GM12878 (cell line): ENCODE data around the gene CACNA2D4. TPM values are rescaled to one million over a fixed set of nuclear protein-coding genes. Genes with fewer than 3 reads are reported as not detected.

Experiments
- ATAC-seq: fragments of 200-7000 bp; cut with Tn5 transposase; 3 replicates; pipeline ENCODE4 v1.9.1; 2020; ENCODE audit warnings: mild to moderate bottlenecking, moderate library complexity
- BruUV-seq: library from RNA; stranded (reverse); fragments of 400-500 nt; replicated peaks from 2 replicates; lab custom pipeline; 2021; lab: Mats Ljungman, UMichigan
- CTCF ChIA-PET: fragments of 300-600 bp; sonication (Branson Sonifier 250); formaldehyde crosslinking; extraction: SDS; loops from one replicate; lab custom pipeline; 2021; ENCODE audit warnings: inconsistent platforms; lab: Yijun Ruan, JAX
- POLR2A ChIA-PET: fragments of 350-600 bp; formaldehyde crosslinking; extraction: SDS; loops from one replicate; lab custom pipeline; 2021; ENCODE audit warnings: inconsistent platforms; lab: Charles Lee
- RAD21 ChIA-PET: fragments of 300-600 bp; sonication (Branson Sonifier 250); formaldehyde crosslinking; loops from one replicate; lab custom pipeline; 2023; ENCODE audit warnings: antibody characterized with exemption; ENCODE audit not compliant: unreplicated experiment; lab: Charles Lee
- SMC1A ChIA-PET: fragments of 300-600 bp; sonication (Branson Sonifier 250); formaldehyde crosslinking; loops from one replicate; lab custom pipeline; 2023; ENCODE audit not compliant: unreplicated experiment, uncharacterized antibody; lab: Charles Lee
- DNase-seq: peaks from one replicate; pipeline ENCODE4 v3.0.0-alpha.2; 2011; ENCODE audit warnings: low read depth, low spot score
- FAIRE-seq: peaks from 3 replicates; lab custom pipeline; 2011; peaks lifted over from hg19 to GRCh38; lab: Jason Lieb, UNC
- H2AFZ ChIP-seq: 2 replicates; pipeline ENCODE4 v1.6.0; 2011; ENCODE audit warnings: low read depth, low read length, control low read depth; ENCODE audit not compliant: control insufficient read depth
- H3K27ac ChIP-seq: 2 replicates; pipeline ENCODE4 v1.5.1; 2011; ENCODE audit warnings: control low read depth; ENCODE audit not compliant: control insufficient read depth, insufficient read depth
- H3K27me3 ChIP-seq, 2 experiments: replicated peaks in 1 of 2; 2 replicates each; pipeline versions ENCODE4 v1.6.0 to v1.6.1; 2011; ENCODE audit warnings: low read length in 1 of 2; ENCODE audit not compliant: control insufficient read depth in 2 of 2, insufficient read depth in 2 of 2
- H3K36me3 ChIP-seq, 2 experiments: 2 replicates each; pipeline ENCODE4 v1.5.1; 2011; ENCODE audit warnings: low read length in 1 of 2; ENCODE audit not compliant: control insufficient read depth in 2 of 2, insufficient read depth in 2 of 2
- H3K4me1 ChIP-seq: 2 replicates; pipeline ENCODE4 v1.6.1; 2011; ENCODE audit warnings: mild to moderate bottlenecking, low read length, moderate library complexity, mixed read lengths; ENCODE audit not compliant: control insufficient read depth, insufficient read depth
- H3K4me2 ChIP-seq: 2 replicates; pipeline ENCODE4 v1.6.0; 2011; ENCODE audit warnings: control low read depth; ENCODE audit not compliant: control insufficient read depth, insufficient read depth
- H3K4me3 ChIP-seq: fragments of 200-600 bp; sonication (generic); 2 replicates; pipeline ENCODE4 v1.5.1; 2016
- H3K79me2 ChIP-seq: 2 replicates; pipeline ENCODE4 v1.6.0; 2011; ENCODE audit warnings: low read length; ENCODE audit not compliant: control insufficient read depth, insufficient read depth
- H3K9ac ChIP-seq: 2 replicates; pipeline ENCODE4 v1.8.0; 2011; ENCODE audit warnings: low read length, control low read depth, mixed read lengths; ENCODE audit not compliant: control insufficient read depth, insufficient read depth
- H3K9me3 ChIP-seq: replicated peaks from 3 replicates; pipeline ENCODE4 v1.5.1; 2011; ENCODE audit warnings: mild to moderate bottlenecking, low read length; ENCODE audit not compliant: control insufficient read depth, insufficient read depth
- H4K20me1 ChIP-seq: 2 replicates; pipeline ENCODE4 v1.6.0; 2011; ENCODE audit not compliant: control insufficient read depth, insufficient read depth
- BHLHE40 ChIP-seq, 2 experiments: fragments of 450-650 bp in 1 of 2; IDR thresholded peaks; 2 replicates each; pipeline ENCODE4 v1.6.1; 2011 to 2017; ENCODE audit warnings: low read depth in 2 of 2, borderline replicate concordance in 1 of 2, improper control_type of control experiment in 1 of 2, low read length in 1 of 2, mild to moderate bottlenecking in 1 of 2
- CHD4 ChIP-seq: fragments of 200-600 bp; sonication (generic); IDR thresholded peaks from 2 replicates; pipeline ENCODE4 v1.6.1; 2016; ENCODE audit warnings: mild to moderate bottlenecking
- EED ChIP-seq: sonication (generic); IDR thresholded peaks from 2 replicates; pipeline ENCODE4 v1.6.1; 2016; ENCODE audit warnings: antibody characterized with exemption, low read depth
- GATAD2B ChIP-seq: fragments of 450-650 bp; conservative IDR thresholded peaks from 2 replicates; pipeline ENCODE4 v1.6.1; 2017; ENCODE audit warnings: low read depth, mild to moderate bottlenecking, moderate library complexity
- IKZF2 ChIP-seq, 2 experiments: fragments of 450-650 bp; IDR thresholded peaks; 2 replicates each; pipeline ENCODE4 v1.6.1; 2017; ENCODE audit warnings: mild to moderate bottlenecking in 2 of 2, moderate library complexity in 2 of 2
- MYB ChIP-seq: fragments of 150-350 bp; IDR thresholded peaks from 2 replicates; pipeline ENCODE4 v1.6.1; 2014; ENCODE audit warnings: mild to moderate bottlenecking, low read depth, low read length, borderline replicate concordance
- SMAD5 ChIP-seq: IDR thresholded peaks from 2 replicates; pipeline ENCODE4 v1.6.1; 2016; ENCODE audit warnings: antibody characterized with exemption, low read depth
- SMC3 ChIP-seq: IDR thresholded peaks from 2 replicates; pipeline ENCODE4 v1.6.1; 2011; ENCODE audit warnings: low read length, improper control_type of control experiment, borderline replicate concordance
- ZBTB33 ChIP-seq: fragments of 450-650 bp; IDR thresholded peaks from 2 replicates; pipeline ENCODE4 v1.6.1; 2017; ENCODE audit warnings: mild to moderate bottlenecking
- ZNF622 ChIP-seq: fragments of 450-650 bp; IDR thresholded peaks from 2 replicates; pipeline ENCODE4 v1.6.1; 2017; ENCODE audit warnings: mild to moderate bottlenecking, inconsistent platforms
- WGBS: methylation state at CpG from one replicate; pipeline ENCODE4 v1.1.6; 2016; ENCODE audit warnings: low lambda C conversion rate; ENCODE audit not compliant: insufficient replicate concordance, insufficient coverage; ENCODE audit errors: missing lambda C conversion rate; 5-methylcytosine and 5-hydroxymethylcytosine counted together
- in situ Hi-C: fragments of 300-500 bp; cut with MboI; formaldehyde crosslinking; loops from 9 replicates; pipeline ENCODE4 v1.14.3; 2018; ENCODE audit warnings: mixed read lengths
- intact Hi-C: fragments of 100-400 bp; cut with micrococcal nuclease; formaldehyde crosslinking; loops from one replicate; pipeline ENCODE4 v1.14.2; 2022; ENCODE audit not compliant: unreplicated experiment
- polyA plus RNA-seq, 11 experiments: library from polyadenylated mRNA; depleted of rRNA in 4 of 11; unstranded in 6 of 11; stranded (reverse) in 5 of 11; fragments of >200 nt; fragmentation: Nextera tagmentation in 4 of 11; fragmentation: Illumina TruSeq in 1 of 11; extraction: Ambion mirVana in 4 of 11; extraction: Trizol in 1 of 11; gene quantifications; 1 replicate in 1 of 11; 2 replicates in 10 of 11; pipeline versions ENCODE4 v1.2.1 to v1.2.3, GENCODE V29; 2011 to 2016; ENCODE audit warnings: inconsistent platforms in 2 of 11, missing spikeins in 2 of 11, low read depth in 1 of 11
- total RNA-seq, 4 experiments: library from RNA; depleted of rRNA in 3 of 4; stranded (reverse); fragments of >200 nt in 3 of 4; fragmentation: Illumina TruSeq in 1 of 4; extraction: Trizol in 1 of 4; gene quantifications; 2 replicates each; pipeline versions ENCODE4 v1.2.1 to v1.2.3, GENCODE V29; 2013 to 2021

CACNA2D4 gene
- total and polyA plus RNA-seq, 10 of the 15 experiments (the other 5 are each of a cell fraction or from before 2014, with no cell fraction given): 0.03 to 1.0 (median 0.65) TPM

GRCh38 chr12:1799882-1800400 lies 118.5 kb downstream of the CACNA2D4 start:
- H2AFZ ChIP-seq: no peak overlapping the region
- peaks cover 4% of the 10 kb centered on the region; the same call in 1 of the 2 replicates for H3K4me1 ChIP-seq
- H3K27me3 ChIP-seq: no peaks in the 10 kb centered on the region
- BruUV-seq: no TSS peak
- FAIRE-seq (no peak), ATAC-seq (no peak), DNase-seq (no peak)
- ChIA-PET SMC1A (interaction anchor here (1.2 to 2.8 kb wide), 3 partner anchors 138 to 140 kb away, joined by 3 to 16 read pairs (median 3); no protein-coding TSS in a partner anchor), CTCF (interaction anchor here (0.6 to 6.5 kb wide), 4 partner anchors 10 to 235 kb away, joined by 3 to 106 read pairs (median 3); no protein-coding TSS in a partner anchor), POLR2A (interaction anchor here (1.4 kb wide), 1 partner anchor 140 kb away, joined by 6 read pairs; no protein-coding TSS in a partner anchor), RAD21 (interaction anchor here (0.6 to 6.5 kb wide), 2 partner anchors 140 to 219 kb away, joined by 3 to 69 read pairs; no protein-coding TSS in a partner anchor)
- no peaks in the 10 kb centered on the region for H4K20me1 ChIP-seq
- 62% methylated on average over 12 of the region's 12 CpGs for WGBS
- H3K36me3 ChIP-seq: no peaks in the 10 kb centered on the region; a peak in 1 of 4 replicates
- no peak overlapping the region for H3K27ac ChIP-seq
- H3K9me3 ChIP-seq: no peaks in the 10 kb centered on the region
- intact Hi-C loops: loop anchor here (5.0 to 10.0 kb wide), 2 partner anchors 485 to 782 kb away; no protein-coding TSS in a partner anchor
- no peak overlapping the region for H3K4me2 ChIP-seq
- no peaks in the 10 kb centered on the region; the same call in 1 of the 2 replicates for H3K79me2 ChIP-seq
- no peak for TF ChIP-seq ZNF622
- H3K4me3 ChIP-seq: no peak overlapping the region
- no peak overlapping the region for H3K9ac ChIP-seq
- in situ Hi-C loops: no loop called here

- intact Hi-C loops (loop anchor here (5.0 to 10.0 kb wide), 2 partner anchors 486 to 783 kb away; no protein-coding TSS in a partner anchor), in situ Hi-C loops (no loop called here)
- SMC1A ChIA-PET: interaction anchor here (1.2 to 2.8 kb wide), 3 partner anchors 139 to 140 kb away, joined by 3 to 16 read pairs (median 3); no protein-coding TSS in a partner anchor
- DNase-seq: no peak
- H3K36me3 ChIP-seq: no peaks in the 10 kb centered on the region; a peak in 1 of 4 replicates
- WGBS: 75% methylated on average over 21 of the region's 21 CpGs
- H3K9me3 ChIP-seq: no peaks in the 10 kb centered on the region
- TF ChIP-seq CHD4: no peak
- TF ChIP-seq BHLHE40 (IDR thresholded peaks at IDR 0.05; ENCODE audit: borderline replicate concordance in 1 of 2, low read depth in 2 of 2, low read length in 1 of 2): no peak
- no peak for TF ChIP-seq IKZF2 (IDR thresholded peaks at IDR 0.05)
- no peak for TF ChIP-seq MYB
- no peak for TF ChIP-seq ZBTB33
- TF ChIP-seq SMC3: no peak
- no peak for TF ChIP-seq EED
- no peak for TF ChIP-seq SMAD5
- no peak for TF ChIP-seq GATAD2B
- RAD21 ChIA-PET: interaction anchor here (6.5 kb wide), 1 partner anchor 141 kb away, joined by 69 read pairs; no protein-coding TSS in a partner anchor
- H3K9ac ChIP-seq: no peak overlapping the region
- H3K4me2 ChIP-seq: no peak overlapping the region
- POLR2A ChIA-PET: interaction anchor here (1.4 kb wide), 1 partner anchor 141 kb away, joined by 6 read pairs; no protein-coding TSS in a partner anchor
- H3K4me3 ChIP-seq: no peak overlapping the region
- FAIRE-seq: no peak
- no peaks in the 10 kb centered on the region for H3K27me3 ChIP-seq
- H3K4me1 ChIP-seq: peaks cover 4% of the 10 kb centered on the region; the same call in 1 of the 2 replicates
- no peak overlapping the region for H2AFZ ChIP-seq
- BruUV-seq: no TSS peak
- CTCF ChIA-PET: interaction anchor here (1.0 to 6.5 kb wide), 3 partner anchors 9 to 141 kb away, joined by 3 to 106 read pairs (median 3); no protein-coding TSS in a partner anchor
- no peaks in the 10 kb centered on the region for H4K20me1 ChIP-seq
- no peaks in the 10 kb centered on the region; the same call in 1 of the 2 replicates for H3K79me2 ChIP-seq
- no peak overlapping the region for H3K27ac ChIP-seq
- ATAC-seq: no peak
These were observed 119.2 kb downstream of the CACNA2D4 start for GRCh38 chr12:1799051-1799881.
